NT2/D1 (cell line): Measurements from ENCODE around the gene TAS2R5.
"Not testable (repeated sequence)": the region's sequence is repeated elsewhere in the genome, so short reads cannot be mapped to it uniquely, and the experiment has no call there.

Experiments used
- SUZ12 ChIP-seq: IDR thresholded peaks from 2 replicates; pipeline ENCODE4 v1.6.1; 2011; ENCODE audit not compliant: insufficient read length, insufficient read depth; ENCODE audit errors: extremely low read depth
- YY1 ChIP-seq: IDR thresholded peaks from 2 replicates; pipeline ENCODE4 v1.6.1; 2011; ENCODE audit not compliant: insufficient read length, insufficient read depth
- ZNF274 ChIP-seq: IDR thresholded peaks from 2 replicates; pipeline ENCODE4 v1.6.1; 2011; ENCODE audit warnings: mild to moderate bottlenecking, low read depth, low read length

DNA sequence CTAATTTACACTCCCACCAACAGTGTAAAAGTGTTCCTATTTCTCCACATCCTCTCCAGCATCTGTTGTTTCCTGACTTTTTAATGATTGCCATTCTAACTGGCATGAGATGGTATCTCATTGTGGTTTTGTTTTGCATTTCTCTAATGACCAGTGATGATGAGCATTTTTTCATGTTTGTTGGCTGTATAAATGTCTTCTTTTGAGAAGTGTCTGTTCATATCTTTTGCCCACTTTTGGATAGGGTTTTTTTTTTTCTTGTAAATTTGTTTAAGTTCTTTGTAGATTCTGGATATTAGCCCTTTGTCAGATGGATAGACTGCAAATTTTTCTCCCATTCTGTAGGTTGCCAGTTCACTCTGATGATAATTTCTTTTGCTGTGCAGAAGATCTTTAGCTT, 32.4 kb downstream of the TAS2R5 start:
- TF ChIP-seq YY1, SUZ12, ZNF274: not testable (repeated sequence)
